HG03442 (cell line): Measurements from ENCODE around the gene LDLRAP1.
A peak's percentile ranks its signal among the peaks of the same experiment; 100 is the strongest.
"Not testable (repeated sequence)": the region's sequence is repeated elsewhere in the genome, so short reads cannot be mapped to it uniquely, and the experiment has no call there.

Source experiments
- ATAC-seq: cut with Tn5 transposase; IDR thresholded peaks from one replicate; pipeline ENCODE4 v1.9.1; 2021; ENCODE audit warnings: mild to moderate bottlenecking, moderate library complexity; ENCODE audit not compliant: unreplicated experiment

Gene LDLRAP1

GRCh38 chr1:25543425-25544242, at the start of gene LDLRAP1:
LDLRAP1 (plus strand) TSS chr1:25543606; CDS start chr1:25543699, 93 bp downstream.
- peak; percentile 77 for ATAC-seq

- ATAC-seq, result no peak
Observed at GRCh38 chr1:25494952-25495351, 48.5 kb upstream of the LDLRAP1 start.

GRCh38 chr1:25500694-25501093, 42.7 kb upstream of the LDLRAP1 start:
- ATAC-seq, result no peak

GRCh38 chr1:25501235-25502058, 42.0 kb upstream of the LDLRAP1 start:
- ATAC-seq, result no peak

GRCh38 chr1:25502957-25503356, 40.4 kb upstream of the LDLRAP1 start:
- no peak for ATAC-seq

- ATAC-seq, result no peak
Observed at GRCh38 chr1:25503551-25504426, 39.6 kb upstream of the LDLRAP1 start.

GRCh38 chr1:25504706-25505595, 38.5 kb upstream of the LDLRAP1 start:
- no peak for ATAC-seq

GRCh38 chr1:25505656-25506385, 37.6 kb upstream of the LDLRAP1 start:
- no peak for ATAC-seq

GRCh38 chr1:25506566-25507463, 36.6 kb upstream of the LDLRAP1 start:
- ATAC-seq, result not testable (repeated sequence)

GRCh38 chr1:25513666-25514065, 29.7 kb upstream of the LDLRAP1 start:
- ATAC-seq, result no peak

- no peak for ATAC-seq
Observed at GRCh38 chr1:25515033-25515432, 28.4 kb upstream of the LDLRAP1 start.

GRCh38 chr1:25516686-25517085, 26.7 kb upstream of the LDLRAP1 start:
- no peak for ATAC-seq

- no peak for ATAC-seq
Observed at GRCh38 chr1:25517476-25518394, 25.7 kb upstream of the LDLRAP1 start.

- no peak for ATAC-seq
Observed at GRCh38 chr1:25519624-25520023, 23.8 kb upstream of the LDLRAP1 start.

- ATAC-seq, result no peak
Observed at GRCh38 chr1:25520446-25521061, 22.9 kb upstream of the LDLRAP1 start.

GRCh38 chr1:25522031-25522655, 21.3 kb upstream of the LDLRAP1 start:
- no peak for ATAC-seq
